Vagina (tissue), 2 donors: ENCODE data around the gene ALPK1. TPM values are rescaled to one million over a fixed set of nuclear protein-coding genes. Genes with fewer than 3 reads are reported as not detected.

Experiments used
- DNase-seq, 2 donors: peaks; one replicate each; pipeline ENCODE4 v3.0.0-alpha.2; 2017; ENCODE audit errors: extremely low spot score in 2 of 2
- H3K27ac ChIP-seq: fragments of 200-600 bp; sonication (generic); one replicate; pipeline ENCODE4 v1.5.1; 2019
- H3K27me3 ChIP-seq: fragments of 200-600 bp; sonication (generic); one replicate; pipeline ENCODE4 v1.5.1; 2019
- H3K36me3 ChIP-seq, 2 donors: fragments of 200-600 bp; sonication (generic); one replicate each; pipeline ENCODE4 v1.5.1; 2017 to 2019
- H3K4me1 ChIP-seq: fragments of 200-600 bp; sonication (generic); one replicate; pipeline ENCODE4 v1.5.1; 2019
- H3K4me3 ChIP-seq, 2 donors: fragments of 200-600 bp; sonication (generic); 1 replicate in 1 of 2; 2 replicates in 1 of 2; pipeline ENCODE4 v1.5.1; 2016 to 2019
- H3K9me3 ChIP-seq: fragments of 200-600 bp; sonication (generic); one replicate; pipeline ENCODE4 v1.5.1; 2019
- POLR2A ChIP-seq, 2 donors: fragments of 450-650 bp; IDR thresholded peaks; one replicate each; pipeline ENCODE4 v1.6.1; 2017; ENCODE audit warnings: antibody characterized with exemption in 2 of 2, mild to moderate bottlenecking in 2 of 2, moderate library complexity in 2 of 2
- POLR2AphosphoS5 ChIP-seq, 2 donors: sonication (generic); formaldehyde crosslinking; IDR thresholded peaks; one replicate each; pipeline ENCODE4 v1.9.0; 2017; ENCODE audit warnings: antibody characterized with exemption in 2 of 2, mild to moderate bottlenecking in 2 of 2, low read depth in 1 of 2; ENCODE audit not compliant: insufficient read depth in 1 of 2
- intact Hi-C: fragments of 100-400 bp; cut with DNase I; formaldehyde crosslinking; loops from one replicate; pipeline ENCODE4 v1.15.1; 2023
- total RNA-seq: library from RNA; depleted of rRNA; stranded (reverse); fragments of >200 nt; gene quantifications from one replicate; pipeline ENCODE4 v1.2.3, GENCODE V29; 2016
- TF ChIP-seq, protein P1 (sequence below), 3 experiments: fragments of 450-650 bp in 2 of 3; fragments of 200-600 bp in 1 of 3; sonication (generic) in 1 of 3; IDR thresholded peaks; one replicate each; pipeline ENCODE4 v1.5.1; 2017 to 2019; ENCODE audit warnings: antibody characterized with exemption in 3 of 3, mild to moderate bottlenecking in 2 of 3, moderate library complexity in 2 of 3

The ALPK1 gene
- total RNA-seq, 1 donor from 2014 or later, result 32.2 TPM

GRCh38 chr4:112378243-112378620 is 81.1 kb downstream of the ALPK1 start:
- Histone ChIP-seq H3K9me3 (no peaks in the 10 kb centered on the region), H3K4me1 (no peaks in the 10 kb centered on the region), H3K27ac (no peak overlapping the region), H3K27me3 (no peaks in the 10 kb centered on the region), H3K36me3 (peaks cover 0 to 4% of the 10 kb centered on the region in 2 donors), H3K4me3 (no peak overlapping the region)
- TF ChIP-seq, protein P1, sequence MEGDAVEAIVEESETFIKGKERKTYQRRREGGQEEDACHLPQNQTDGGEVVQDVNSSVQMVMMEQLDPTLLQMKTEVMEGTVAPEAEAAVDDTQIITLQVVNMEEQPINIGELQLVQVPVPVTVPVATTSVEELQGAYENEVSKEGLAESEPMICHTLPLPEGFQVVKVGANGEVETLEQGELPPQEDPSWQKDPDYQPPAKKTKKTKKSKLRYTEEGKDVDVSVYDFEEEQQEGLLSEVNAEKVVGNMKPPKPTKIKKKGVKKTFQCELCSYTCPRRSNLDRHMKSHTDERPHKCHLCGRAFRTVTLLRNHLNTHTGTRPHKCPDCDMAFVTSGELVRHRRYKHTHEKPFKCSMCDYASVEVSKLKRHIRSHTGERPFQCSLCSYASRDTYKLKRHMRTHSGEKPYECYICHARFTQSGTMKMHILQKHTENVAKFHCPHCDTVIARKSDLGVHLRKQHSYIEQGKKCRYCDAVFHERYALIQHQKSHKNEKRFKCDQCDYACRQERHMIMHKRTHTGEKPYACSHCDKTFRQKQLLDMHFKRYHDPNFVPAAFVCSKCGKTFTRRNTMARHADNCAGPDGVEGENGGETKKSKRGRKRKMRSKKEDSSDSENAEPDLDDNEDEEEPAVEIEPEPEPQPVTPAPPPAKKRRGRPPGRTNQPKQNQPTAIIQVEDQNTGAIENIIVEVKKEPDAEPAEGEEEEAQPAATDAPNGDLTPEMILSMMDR (IDR thresholded peaks at IDR 0.05), result no peak
- TF ChIP-seq POLR2A (IDR thresholded peaks at IDR 0.05) (no peak), POLR2AphosphoS5 (IDR thresholded peaks at IDR 0.05; ENCODE audit: insufficient read depth in 1 of 2, low read depth in 1 of 2) (no peak)
- DNase-seq, result no peak
- intact Hi-C loops, result no loop called here

DNA sequence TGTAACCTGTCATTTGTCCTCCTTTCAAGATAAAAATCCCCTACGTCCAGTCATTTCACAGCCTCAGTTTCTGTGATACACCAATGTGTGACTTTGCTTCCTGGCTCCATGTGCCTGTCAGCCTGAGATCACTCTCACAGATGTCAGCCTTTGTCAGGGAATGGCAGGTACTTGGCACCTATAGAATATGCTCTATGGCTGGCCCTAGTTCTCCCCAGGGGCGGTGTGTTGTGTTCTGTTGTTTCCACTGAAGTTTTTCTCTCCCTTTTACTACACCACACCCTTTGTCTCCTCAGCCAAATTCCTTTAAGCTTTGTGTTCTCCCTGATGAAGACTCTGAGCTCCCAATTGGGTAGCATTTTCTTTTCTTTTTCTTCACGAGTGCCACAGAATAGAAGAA is 81.7 kb downstream of the ALPK1 start:
- Histone ChIP-seq H3K4me3 (no peak overlapping the region), H3K9me3 (no peaks in the 10 kb centered on the region), H3K27me3 (no peaks in the 10 kb centered on the region), H3K36me3 (peaks cover 0 to 4% of the 10 kb centered on the region in 2 donors), H3K4me1 (no peaks in the 10 kb centered on the region), H3K27ac (no peak overlapping the region)
- intact Hi-C loops, result no loop called here
- no peak for DNase-seq
- TF ChIP-seq, protein P1 (IDR thresholded peaks at IDR 0.05), result no peak
- no peak for TF ChIP-seq POLR2AphosphoS5 (IDR thresholded peaks at IDR 0.05; ENCODE audit: insufficient read depth in 1 of 2, low read depth in 1 of 2)
- TF ChIP-seq POLR2A (IDR thresholded peaks at IDR 0.05), result no peak

- peaks cover 0 to 4% of the 10 kb centered on the region in 2 donors for H3K36me3 ChIP-seq
- intact Hi-C loops, result no loop called here
Measured at GRCh38 chr4:112379306-112379705, 82.1 kb downstream of the ALPK1 start.

DNA sequence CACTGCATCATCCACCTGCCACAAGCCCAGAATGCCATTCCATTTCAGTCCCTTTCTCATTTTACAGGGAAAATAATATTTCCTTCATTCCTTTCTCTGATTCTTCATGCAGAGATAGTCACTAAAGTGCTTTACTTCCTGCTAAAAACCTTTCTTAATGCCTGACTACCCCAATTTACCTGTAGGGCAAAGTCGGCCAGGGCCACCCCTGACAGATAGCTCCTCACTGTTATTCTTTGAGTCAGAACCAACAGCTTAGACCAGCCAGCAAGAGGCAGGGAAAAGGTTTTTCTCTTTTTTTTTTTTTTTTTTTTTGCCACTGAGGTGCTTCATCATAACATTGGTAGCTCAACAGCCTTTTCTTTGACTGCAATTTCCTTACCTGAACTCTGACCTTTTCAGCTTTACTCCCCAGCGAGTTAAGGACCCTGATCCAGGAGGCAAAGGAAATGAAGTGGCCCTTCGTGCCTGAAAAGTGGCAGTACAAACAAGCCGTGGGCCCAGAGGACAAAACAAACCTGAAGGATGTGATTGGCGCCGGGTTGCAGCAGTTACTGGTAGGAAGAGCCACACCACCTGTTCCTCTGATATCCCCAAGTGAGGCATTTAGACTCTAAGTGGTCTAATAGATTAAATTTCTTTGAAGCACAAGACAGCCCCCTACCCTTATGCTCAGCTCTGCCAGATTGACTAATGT is 85.0 kb downstream of the ALPK1 start:
- peaks cover 0 to 4% of the 10 kb centered on the region in 2 donors for H3K36me3 ChIP-seq
- H3K9me3 ChIP-seq, result no peaks in the 10 kb centered on the region
- H3K4me1 ChIP-seq, result no peaks in the 10 kb centered on the region
- no peaks in the 10 kb centered on the region for H3K27me3 ChIP-seq
- TF ChIP-seq, protein P1 (IDR thresholded peaks at IDR 0.05), result no peak
- TF ChIP-seq POLR2A (IDR thresholded peaks at IDR 0.05) (no peak), POLR2AphosphoS5 (IDR thresholded peaks at IDR 0.05; ENCODE audit: insufficient read depth in 1 of 2, low read depth in 1 of 2) (no peak)
- intact Hi-C loops, result no loop called here
- no peak for DNase-seq
- H3K4me3 ChIP-seq, result no peak overlapping the region
- no peak overlapping the region for H3K27ac ChIP-seq

More at GRCh38 chr4:112379306-112379705, 82.1 kb downstream of the ALPK1 start:
- Histone ChIP-seq H3K27ac (no peak overlapping the region), H3K4me1 (no peaks in the 10 kb centered on the region), H3K9me3 (no peaks in the 10 kb centered on the region), H3K4me3 (peak overlapping the region in 1 of 2 donors; percentile 13), H3K27me3 (no peaks in the 10 kb centered on the region)
- no peak for DNase-seq
- no peak for TF ChIP-seq POLR2AphosphoS5 (IDR thresholded peaks at IDR 0.05; ENCODE audit: insufficient read depth in 1 of 2, low read depth in 1 of 2)

GRCh38 chr4:112386071-112386470 is 88.9 kb downstream of the ALPK1 start:
- Histone ChIP-seq H3K9me3 (no peaks in the 10 kb centered on the region), H3K4me3 (no peak overlapping the region), H3K27me3 (no peaks in the 10 kb centered on the region), H3K27ac (no peak overlapping the region), H3K36me3 (peaks cover 0 to 4% of the 10 kb centered on the region in 2 donors), H3K4me1 (no peaks in the 10 kb centered on the region)
- no peak for DNase-seq
- intact Hi-C loops, result no loop called here
- TF ChIP-seq, protein P1 (IDR thresholded peaks at IDR 0.05), result no peak
- TF ChIP-seq POLR2A (IDR thresholded peaks at IDR 0.05) (no peak), POLR2AphosphoS5 (IDR thresholded peaks at IDR 0.05; ENCODE audit: insufficient read depth in 1 of 2, low read depth in 1 of 2) (no peak)
